IMR-90 (cell line): ENCODE results near the gene ZKSCAN1. TPM values are rescaled to one million over a fixed set of nuclear protein-coding genes. Genes with fewer than 3 reads are reported as not detected.

ENCODE experiments used
- ATAC-seq: fragments of 200-7000 bp; cut with Tn5 transposase; 2 replicates; pipeline ENCODE4 v1.9.1; 2020; ENCODE audit warnings: low read depth, mild to moderate bottlenecking, moderate library complexity
- BruUV-seq: library from RNA; stranded (reverse); fragments of 400-500 nt; replicated peaks from 2 replicates; lab custom pipeline; 2021; lab: Mats Ljungman, UMichigan
- CTCF ChIA-PET: fragments of 300-600 bp; formaldehyde crosslinking; extraction: SDS; loops from one replicate; lab custom pipeline; 2021; ENCODE audit warnings: antibody characterized with exemption; lab: Yijun Ruan, JAX
- POLR2A ChIA-PET: fragments of 300-600 bp; sonication (Branson Sonifier 250); formaldehyde crosslinking; loops from one replicate; lab custom pipeline; 2022; ENCODE audit warnings: antibody characterized with exemption; ENCODE audit not compliant: unreplicated experiment; lab: Charles Lee
- DNase-seq: peaks from one replicate; pipeline ENCODE4 v3.0.0; 2013
- H2AFZ ChIP-seq: replicated peaks from 2 replicates; pipeline ENCODE3; 2013; ENCODE audit warnings: low read length, mild to moderate bottlenecking; ENCODE audit not compliant: poor library complexity
- H2AK5ac ChIP-seq: 2 replicates; pipeline ENCODE4 v1.6.1; 2013; ENCODE audit warnings: low read depth, low read length, inconsistent platforms
- H2AK9ac ChIP-seq: replicated peaks from 2 replicates; pipeline ENCODE3; 2013; ENCODE audit warnings: mild to moderate bottlenecking, low read depth, low read length, moderate library complexity; ENCODE audit not compliant: poor library complexity
- H2BK120ac ChIP-seq: 2 replicates; pipeline ENCODE4 v1.6.1; 2013; ENCODE audit warnings: low read depth, low read length, inconsistent platforms
- H2BK15ac ChIP-seq: 3 replicates; pipeline ENCODE4 v1.6.1; 2013; ENCODE audit warnings: low read depth, low read length, inconsistent platforms
- H2BK20ac ChIP-seq: 2 replicates; pipeline ENCODE4 v1.6.1; 2013; ENCODE audit warnings: low read depth, mild to moderate bottlenecking, inconsistent platforms, low read length, moderate library complexity
- H2BK5ac ChIP-seq: 2 replicates; pipeline ENCODE4 v1.6.1; 2013; ENCODE audit warnings: mild to moderate bottlenecking, low read depth, low read length, inconsistent platforms; ENCODE audit not compliant: poor library complexity, severe bottlenecking
- H3K14ac ChIP-seq: replicated peaks from 2 replicates; pipeline ENCODE4 v1.6.1; 2013; ENCODE audit warnings: low read depth, low read length, inconsistent platforms
- H3K18ac ChIP-seq: 2 replicates; pipeline ENCODE4 v1.6.1; 2013; ENCODE audit warnings: low read depth, low read length, control low read depth
- H3K23ac ChIP-seq: 2 replicates; pipeline ENCODE4 v1.6.1; 2013; ENCODE audit warnings: low read depth, low read length, inconsistent platforms
- H3K27ac ChIP-seq: 2 replicates; pipeline ENCODE4 v1.5.1; 2013; ENCODE audit warnings: mild to moderate bottlenecking, control low read depth, low read length; ENCODE audit not compliant: insufficient read depth
- H3K27me3 ChIP-seq: 2 replicates; pipeline ENCODE4 v1.6.1; 2013; ENCODE audit warnings: low read length; ENCODE audit not compliant: control insufficient read depth, insufficient read depth
- H3K36me3 ChIP-seq: 2 replicates; pipeline ENCODE4 v1.6.1; 2013; ENCODE audit warnings: low read length, mixed read lengths; ENCODE audit not compliant: control insufficient read depth, insufficient read depth
- H3K4ac ChIP-seq: 2 replicates; pipeline ENCODE4 v1.6.1; 2013; ENCODE audit warnings: low read depth, low read length, inconsistent platforms
- H3K4me1 ChIP-seq: 2 replicates; pipeline ENCODE4 v1.6.1; 2013; ENCODE audit warnings: low read length, mixed read lengths; ENCODE audit not compliant: control insufficient read depth, insufficient read depth
- H3K4me2 ChIP-seq: 2 replicates; pipeline ENCODE4 v1.6.1; 2013; ENCODE audit warnings: low read depth, mild to moderate bottlenecking, control low read depth, low read length, moderate library complexity
- H3K4me3 ChIP-seq: 2 replicates; pipeline ENCODE4 v1.5.1; 2013; ENCODE audit warnings: low read depth, mild to moderate bottlenecking, control low read depth, low read length, moderate library complexity; ENCODE audit not compliant: insufficient read depth
- H3K56ac ChIP-seq: 2 replicates; pipeline ENCODE4 v1.6.1; 2013; ENCODE audit warnings: low read length, inconsistent platforms; ENCODE audit not compliant: insufficient read depth; ENCODE audit errors: extremely low read depth
- H3K79me1 ChIP-seq, 2 experiments: 2 replicates each; pipeline ENCODE4 v1.6.1; 2013; ENCODE audit warnings: low read length in 2 of 2, inconsistent platforms in 1 of 2, low read depth in 1 of 2
- H3K9ac ChIP-seq: 2 replicates; pipeline ENCODE4 v1.6.1; 2013; ENCODE audit warnings: low read depth, low read length, control low read depth
- H3K9me1 ChIP-seq: 2 replicates; pipeline ENCODE4 v1.6.1; 2013; ENCODE audit warnings: low read length, inconsistent platforms; ENCODE audit not compliant: insufficient read depth
- H3K9me3 ChIP-seq: 2 replicates; pipeline ENCODE4 v1.6.1; 2013; ENCODE audit warnings: low read length; ENCODE audit not compliant: control insufficient read depth, insufficient read depth
- H4K20me1 ChIP-seq: 2 replicates; pipeline ENCODE4 v1.6.1; 2013; ENCODE audit warnings: low read length, inconsistent platforms; ENCODE audit not compliant: insufficient read depth
- H4K5ac ChIP-seq: 2 replicates; pipeline ENCODE4 v1.6.1; 2013; ENCODE audit warnings: mild to moderate bottlenecking, low read depth, low read length, control low read depth
- H4K8ac ChIP-seq, 2 experiments: 2 replicates each; pipeline ENCODE4 v1.6.1; 2013; ENCODE audit warnings: low read depth in 2 of 2, low read length in 2 of 2, control low read depth in 1 of 2, inconsistent platforms in 1 of 2
- H4K91ac ChIP-seq: 2 replicates; pipeline ENCODE4 v1.6.1; 2013; ENCODE audit warnings: low read depth, low read length, inconsistent platforms; ENCODE audit not compliant: insufficient read depth
- BHLHE40 ChIP-seq: fragments of 150-350 bp; IDR thresholded peaks from 2 replicates; pipeline ENCODE4 v1.6.1; 2016; ENCODE audit warnings: mild to moderate bottlenecking, low read depth, low read length
- CEBPB ChIP-seq: IDR thresholded peaks from 2 replicates; pipeline ENCODE4 v1.6.1; 2012; ENCODE audit warnings: low read depth, low read length, improper control_type of control experiment
- CHD1 ChIP-seq: IDR thresholded peaks from 2 replicates; pipeline ENCODE4 v1.6.1; 2012; ENCODE audit warnings: low read depth, low read length, improper control_type of control experiment
- FOS ChIP-seq: fragments of 150-350 bp; IDR thresholded peaks from 2 replicates; pipeline ENCODE4 v1.6.1; 2016; ENCODE audit warnings: low read depth, low read length
- MAFK ChIP-seq: IDR thresholded peaks from 2 replicates; pipeline ENCODE4 v1.6.1; 2012; ENCODE audit warnings: low read depth, low read length, improper control_type of control experiment
- MAZ ChIP-seq: IDR thresholded peaks from 2 replicates; pipeline ENCODE4 v1.6.1; 2012; ENCODE audit warnings: low read depth, mild to moderate bottlenecking, low read length, improper control_type of control experiment, moderate library complexity, borderline replicate concordance
- MXI1 ChIP-seq: IDR thresholded peaks from 2 replicates; pipeline ENCODE4 v1.6.1; 2012; ENCODE audit warnings: low read depth, mild to moderate bottlenecking, low read length, moderate library complexity, borderline replicate concordance
- NFE2L2 ChIP-seq: fragments of 150-350 bp; IDR thresholded peaks from 2 replicates; pipeline ENCODE4 v1.6.1; 2016; ENCODE audit warnings: low read depth, mild to moderate bottlenecking, low read length
- POLR2A ChIP-seq: IDR thresholded peaks from 2 replicates; pipeline ENCODE4 v1.6.1; 2012; ENCODE audit warnings: mild to moderate bottlenecking, low read depth, low read length
- RAD21 ChIP-seq: IDR thresholded peaks from 2 replicates; pipeline ENCODE4 v1.6.1; 2012; ENCODE audit warnings: low read length, improper control_type of control experiment
- RCOR1 ChIP-seq: IDR thresholded peaks from 2 replicates; pipeline ENCODE4 v1.6.1; 2012; ENCODE audit warnings: mild to moderate bottlenecking, low read length, improper control_type of control experiment; ENCODE audit not compliant: insufficient replicate concordance
- RFX5 ChIP-seq: IDR thresholded peaks from 2 replicates; pipeline ENCODE4 v1.8.0; 2012; ENCODE audit warnings: low read depth, mild to moderate bottlenecking, low read length, moderate library complexity
- SMC3 ChIP-seq: fragments of 150-350 bp; IDR thresholded peaks from 2 replicates; pipeline ENCODE4 v1.6.1; 2016; ENCODE audit warnings: low read depth, mild to moderate bottlenecking, antibody characterized with exemption, low read length, moderate library complexity
- WGBS, 2 experiments: methylation state at CpG; one replicate each; pipeline versions ENCODE4 v1.1.5 to v1.1.7; 2013; ENCODE audit warnings: missing lambda C conversion rate in 2 of 2; ENCODE audit not compliant: insufficient read length in 1 of 2; ENCODE audit errors: extremely low coverage in 2 of 2; 5-methylcytosine and 5-hydroxymethylcytosine counted together
- dilution Hi-C: fragments of 300-500 bp; cut with HindIII; formaldehyde crosslinking; loops from one replicate; pipeline ENCODE4 v1.14.3; 2018; ENCODE audit warnings: low sequenced_read_pairs; ENCODE audit not compliant: unreplicated experiment
- in situ Hi-C: fragments of 300-500 bp; cut with MboI; formaldehyde crosslinking; loops from 3 replicates; pipeline ENCODE4 v1.14.3; 2019; ENCODE audit warnings: low sequenced_read_pairs, inconsistent platforms, mixed read lengths
- intact Hi-C: fragments of 100-400 bp; cut with micrococcal nuclease; formaldehyde crosslinking; loops from 2 replicates; pipeline ENCODE4 v1.10.0; 2022
- polyA plus RNA-seq, 3 experiments: library from polyadenylated mRNA; depleted of rRNA; stranded (reverse); fragments of >200 nt; gene quantifications; 2 replicates each; pipeline ENCODE4 v1.2.3, GENCODE V29; 2012; ENCODE audit warnings: low replicate concordance in 1 of 3
- total RNA-seq: library from RNA; depleted of rRNA; stranded (reverse); fragments of >200 nt; gene quantifications from 2 replicates; pipeline ENCODE4 v1.2.3, GENCODE V29; 2012
- TF ChIP-seq, protein P1 (sequence below): conservative IDR thresholded peaks from 2 replicates; pipeline ENCODE4 v1.5.1; 2012; ENCODE audit warnings: mild to moderate bottlenecking, low read depth, low read length, improper control_type of control experiment
- TF ChIP-seq, protein P2 (sequence below): fragments of 150-350 bp; IDR thresholded peaks from 2 replicates; pipeline ENCODE4 v1.6.1; 2016; ENCODE audit warnings: low read depth, mild to moderate bottlenecking, low read length, moderate library complexity, borderline replicate concordance

ZKSCAN1 gene
- total and polyA plus RNA-seq, 2 of the 4 experiments (the other 2 are of a cell fraction), result 13.7 to 40.7 TPM

DNA sequence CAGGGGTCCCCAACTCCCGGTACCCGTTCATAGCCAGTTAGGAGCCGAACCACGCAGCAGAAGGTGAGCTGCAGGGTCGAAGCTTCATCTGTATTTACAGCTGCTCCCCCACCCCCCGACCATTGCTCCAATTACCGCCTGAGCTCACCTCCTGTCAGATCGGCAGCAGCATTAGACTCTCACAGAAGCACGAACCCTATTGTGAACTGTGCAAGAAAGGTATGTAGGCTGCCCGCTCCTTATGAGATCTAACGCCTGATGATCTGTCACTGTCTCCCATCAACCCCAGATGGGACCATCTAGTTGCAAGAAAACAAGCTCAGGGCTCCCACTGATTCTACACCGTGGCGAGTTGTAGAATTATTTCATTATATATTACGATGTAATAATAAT lies 24.9 kb upstream of the ZKSCAN1 start:
- Histone ChIP-seq H4K5ac (no peak overlapping the region), H4K20me1 (no peaks in the 10 kb centered on the region), H2AK9ac (no peak overlapping the region), H3K4me3 (no peak overlapping the region), H4K8ac (no peak overlapping the region), H3K4me2 (peak overlapping the region; percentile 22; the same call in 1 of the 2 replicates), H3K56ac (no peak overlapping the region), H3K9me1 (no peaks in the 10 kb centered on the region), H4K91ac (no peak overlapping the region), H3K27me3 (peaks cover 18% of the 10 kb centered on the region), H3K79me1 (no peaks in the 10 kb centered on the region), H3K4ac (no peak overlapping the region), H3K36me3 (no peaks in the 10 kb centered on the region), H3K9ac (no peak overlapping the region), H2BK15ac (no peak overlapping the region), H2BK5ac (no peak overlapping the region), H2BK120ac (no peak overlapping the region), H3K9me3 (no peaks in the 10 kb centered on the region), H3K18ac (no peak overlapping the region), H3K14ac (no peak overlapping the region), H2BK20ac (no peak overlapping the region), H3K27ac (no peak overlapping the region), H2AK5ac (no peak overlapping the region), H3K23ac (no peak overlapping the region), H2AFZ (peak overlapping the region; percentile 90), H3K4me1 (no peaks in the 10 kb centered on the region)
- TF ChIP-seq NFE2L2, result no peak
- no peak for TF ChIP-seq POLR2A
- TF ChIP-seq RCOR1, result no peak
- no peak for TF ChIP-seq CEBPB
- TF ChIP-seq MAZ, result no peak
- no peak for TF ChIP-seq MAFK
- TF ChIP-seq RAD21, result no peak
- TF ChIP-seq SMC3, result no peak
- TF ChIP-seq, protein P1, sequence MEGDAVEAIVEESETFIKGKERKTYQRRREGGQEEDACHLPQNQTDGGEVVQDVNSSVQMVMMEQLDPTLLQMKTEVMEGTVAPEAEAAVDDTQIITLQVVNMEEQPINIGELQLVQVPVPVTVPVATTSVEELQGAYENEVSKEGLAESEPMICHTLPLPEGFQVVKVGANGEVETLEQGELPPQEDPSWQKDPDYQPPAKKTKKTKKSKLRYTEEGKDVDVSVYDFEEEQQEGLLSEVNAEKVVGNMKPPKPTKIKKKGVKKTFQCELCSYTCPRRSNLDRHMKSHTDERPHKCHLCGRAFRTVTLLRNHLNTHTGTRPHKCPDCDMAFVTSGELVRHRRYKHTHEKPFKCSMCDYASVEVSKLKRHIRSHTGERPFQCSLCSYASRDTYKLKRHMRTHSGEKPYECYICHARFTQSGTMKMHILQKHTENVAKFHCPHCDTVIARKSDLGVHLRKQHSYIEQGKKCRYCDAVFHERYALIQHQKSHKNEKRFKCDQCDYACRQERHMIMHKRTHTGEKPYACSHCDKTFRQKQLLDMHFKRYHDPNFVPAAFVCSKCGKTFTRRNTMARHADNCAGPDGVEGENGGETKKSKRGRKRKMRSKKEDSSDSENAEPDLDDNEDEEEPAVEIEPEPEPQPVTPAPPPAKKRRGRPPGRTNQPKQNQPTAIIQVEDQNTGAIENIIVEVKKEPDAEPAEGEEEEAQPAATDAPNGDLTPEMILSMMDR, result no peak
- TF ChIP-seq, protein P2, sequence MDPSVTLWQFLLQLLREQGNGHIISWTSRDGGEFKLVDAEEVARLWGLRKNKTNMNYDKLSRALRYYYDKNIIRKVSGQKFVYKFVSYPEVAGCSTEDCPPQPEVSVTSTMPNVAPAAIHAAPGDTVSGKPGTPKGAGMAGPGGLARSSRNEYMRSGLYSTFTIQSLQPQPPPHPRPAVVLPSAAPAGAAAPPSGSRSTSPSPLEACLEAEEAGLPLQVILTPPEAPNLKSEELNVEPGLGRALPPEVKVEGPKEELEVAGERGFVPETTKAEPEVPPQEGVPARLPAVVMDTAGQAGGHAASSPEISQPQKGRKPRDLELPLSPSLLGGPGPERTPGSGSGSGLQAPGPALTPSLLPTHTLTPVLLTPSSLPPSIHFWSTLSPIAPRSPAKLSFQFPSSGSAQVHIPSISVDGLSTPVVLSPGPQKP, result no peak
- TF ChIP-seq RFX5, result no peak
- TF ChIP-seq MXI1, result no peak
- TF ChIP-seq CHD1, result no peak
- TF ChIP-seq BHLHE40, result no peak
- no peak for TF ChIP-seq FOS
- WGBS, 2 experiments, result 45% methylated on average over 2 of the region's 14 CpGs; no CpG with 5 or more reads in 1 of the 2 experiments
- dilution Hi-C loops, result no loop called here
- peak; percentile 12 for ATAC-seq
- CTCF ChIA-PET, result interaction anchor here (0.8 to 1.3 kb wide), 3 partner anchors 10 to 79 kb away, joined by 3 read pairs; no protein-coding TSS in a partner anchor
- BruUV-seq, result no TSS peak
- POLR2A ChIA-PET, result no interaction called here
- intact Hi-C loops, result loop anchor here (5.0 kb wide), 1 partner anchor 373 kb away; the partner anchor contains the start of gene ZSCAN25
- in situ Hi-C loops, result loop anchor here (5.0 to 25.0 kb wide), 3 partner anchors 62 to 1297 kb away; no protein-coding TSS in a partner anchor
- no peak for DNase-seq
